GM21717 (cell line): ENCODE results near the gene OCIAD1.
"Not testable (repeated sequence)": the region's sequence is repeated elsewhere in the genome, so short reads cannot be mapped to it uniquely, and the experiment has no call there.

Experiments
- ATAC-seq: cut with Tn5 transposase; IDR thresholded peaks from one replicate; pipeline ENCODE4 v1.9.1; 2021; ENCODE audit warnings: mild to moderate bottlenecking, moderate library complexity; ENCODE audit not compliant: unreplicated experiment

The OCIAD1 gene, protein sequence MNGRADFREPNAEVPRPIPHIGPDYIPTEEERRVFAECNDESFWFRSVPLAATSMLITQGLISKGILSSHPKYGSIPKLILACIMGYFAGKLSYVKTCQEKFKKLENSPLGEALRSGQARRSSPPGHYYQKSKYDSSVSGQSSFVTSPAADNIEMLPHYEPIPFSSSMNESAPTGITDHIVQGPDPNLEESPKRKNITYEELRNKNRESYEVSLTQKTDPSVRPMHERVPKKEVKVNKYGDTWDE

GRCh38 chr4:48830706-48831531 is at the start of gene OCIAD1:
Gene OCIAD1 (plus strand): TSS chr4:48831088. CDS start chr4:48832625, 1,537 bp downstream.
- ATAC-seq: peak; percentile 98

DNA sequence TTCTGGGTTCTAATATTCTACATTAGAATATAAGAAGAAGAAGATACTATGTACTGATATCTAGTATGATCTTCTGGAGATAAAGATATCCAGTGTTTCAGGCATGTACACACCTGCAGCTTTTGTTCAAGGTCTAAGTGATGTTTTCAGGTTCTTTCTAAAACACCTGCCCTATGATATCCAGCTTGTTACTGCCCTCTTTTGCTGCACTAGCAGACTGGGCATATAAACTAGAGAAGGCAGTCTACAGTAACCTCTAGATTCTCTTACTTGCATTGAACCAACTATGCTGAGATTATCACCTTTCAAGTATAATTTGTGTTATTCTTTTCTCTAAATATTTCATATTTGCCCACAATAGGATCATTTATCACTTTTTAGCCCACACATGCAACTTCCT is 48.9 kb upstream of the OCIAD1 start:
- ATAC-seq: no peak

GRCh38 chr4:48785302-48785701 is 45.6 kb upstream of the OCIAD1 start:
- no peak for ATAC-seq

DNA sequence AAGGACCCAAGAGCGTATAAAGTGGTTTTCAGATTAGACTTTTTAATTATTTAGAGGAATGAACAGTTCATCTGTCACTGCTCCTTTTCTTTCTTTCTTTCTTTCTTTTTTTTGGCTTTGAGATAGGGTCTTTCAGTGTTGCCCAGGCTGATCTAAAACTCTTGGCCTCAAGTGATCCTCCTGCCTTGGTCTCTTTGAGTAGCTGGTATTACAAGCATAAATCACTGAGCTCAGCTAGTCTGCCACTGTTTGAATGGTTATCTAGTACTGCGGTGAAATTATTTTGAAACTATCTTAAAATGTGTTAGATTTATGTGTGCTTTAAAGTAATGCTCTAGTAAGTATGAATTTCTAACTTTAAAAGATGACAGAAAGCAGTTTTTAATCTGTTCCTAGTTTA is 44.3 kb upstream of the OCIAD1 start:
- no peak for ATAC-seq

- ATAC-seq: no peak
Measured at GRCh38 chr4:48787056-48787455, 43.8 kb upstream of the OCIAD1 start.

GRCh38 chr4:48790561-48790960 is 40.3 kb upstream of the OCIAD1 start:
- no peak for ATAC-seq

- ATAC-seq: no peak
Measured at GRCh38 chr4:48791313-48791712, 39.6 kb upstream of the OCIAD1 start.

DNA sequence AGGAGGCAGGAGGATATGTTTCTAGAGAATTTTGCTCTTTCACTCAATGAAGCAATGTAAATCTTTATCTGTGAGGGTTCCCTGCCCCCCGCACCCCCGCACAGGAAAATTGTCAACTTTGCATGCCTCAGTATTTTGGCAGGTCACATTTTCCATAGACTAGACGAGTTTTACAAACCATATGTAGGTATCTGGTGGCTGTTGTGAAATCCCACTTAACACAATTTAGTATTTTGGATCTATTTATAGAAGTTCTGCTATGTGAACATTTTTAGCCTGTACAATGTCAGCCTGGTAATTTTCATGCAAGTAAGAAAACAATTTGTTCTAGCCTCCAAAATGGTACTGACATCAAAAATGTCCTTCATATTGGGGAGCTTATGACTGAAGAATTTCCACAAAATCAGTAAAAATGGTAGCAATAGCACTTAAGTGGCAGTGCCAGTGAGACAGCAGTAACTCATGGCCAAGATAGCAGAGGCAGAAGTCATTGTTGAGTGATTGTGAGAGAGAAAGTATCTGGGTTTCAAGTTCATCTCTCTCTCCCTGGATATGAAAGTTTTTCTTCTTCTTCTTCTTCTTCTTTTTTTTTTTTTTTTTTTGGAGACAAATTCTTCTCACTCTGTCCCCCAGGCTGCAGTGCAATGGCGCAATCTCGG is 38.4 kb upstream of the OCIAD1 start:
- no peak for ATAC-seq

DNA sequence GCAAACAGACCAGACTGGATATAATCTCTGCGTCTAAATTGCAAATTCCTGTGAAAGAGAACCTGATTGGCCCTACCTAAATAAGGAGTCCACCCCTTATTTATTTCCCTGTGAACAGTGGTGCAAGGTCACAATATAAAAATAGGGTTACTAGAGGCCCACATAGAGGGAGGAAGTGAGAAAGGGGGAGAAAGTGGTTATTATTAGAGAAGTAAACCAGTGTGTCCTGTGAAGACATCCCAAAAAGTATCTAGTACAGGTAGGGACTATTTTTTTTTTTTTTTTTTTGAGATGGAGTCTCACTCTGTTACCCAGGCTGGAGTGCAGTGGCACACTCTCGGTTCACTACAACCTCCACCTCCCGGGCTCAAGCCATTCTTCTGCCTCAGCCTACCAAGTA is 35.8 kb upstream of the OCIAD1 start:
- no peak for ATAC-seq

- ATAC-seq: no peak
Measured at GRCh38 chr4:48796191-48796926, 34.5 kb upstream of the OCIAD1 start.

- ATAC-seq: no peak
Measured at GRCh38 chr4:48796927-48797679, 33.8 kb upstream of the OCIAD1 start.

DNA sequence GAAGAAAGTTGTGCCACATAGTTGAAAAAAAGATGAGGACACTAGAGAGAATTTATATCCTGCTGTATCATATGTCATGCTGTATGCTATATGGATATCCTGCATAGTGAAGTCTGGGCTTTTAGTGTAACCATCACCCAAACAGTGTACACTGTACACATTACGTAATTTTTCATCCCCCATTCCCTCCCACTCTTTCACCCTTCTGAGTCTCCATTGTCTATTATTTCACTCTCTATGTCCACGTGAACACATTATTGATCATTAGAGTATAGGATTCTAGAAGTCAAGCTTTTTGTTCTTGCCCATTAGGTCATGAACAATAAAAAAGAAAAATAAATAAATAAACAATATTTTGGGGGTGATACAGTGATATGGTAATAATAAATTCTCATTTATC is 32.8 kb upstream of the OCIAD1 start:
- no peak for ATAC-seq

- ATAC-seq: no peak
Measured at GRCh38 chr4:48799157-48799556, 31.7 kb upstream of the OCIAD1 start.

GRCh38 chr4:48800155-48800554 is 30.7 kb upstream of the OCIAD1 start:
- not testable (repeated sequence) for ATAC-seq

GRCh38 chr4:48801016-48801715 is 29.7 kb upstream of the OCIAD1 start:
- ATAC-seq: no peak

GRCh38 chr4:48804584-48805301 is 26.1 kb upstream of the OCIAD1 start:
- no peak for ATAC-seq

DNA sequence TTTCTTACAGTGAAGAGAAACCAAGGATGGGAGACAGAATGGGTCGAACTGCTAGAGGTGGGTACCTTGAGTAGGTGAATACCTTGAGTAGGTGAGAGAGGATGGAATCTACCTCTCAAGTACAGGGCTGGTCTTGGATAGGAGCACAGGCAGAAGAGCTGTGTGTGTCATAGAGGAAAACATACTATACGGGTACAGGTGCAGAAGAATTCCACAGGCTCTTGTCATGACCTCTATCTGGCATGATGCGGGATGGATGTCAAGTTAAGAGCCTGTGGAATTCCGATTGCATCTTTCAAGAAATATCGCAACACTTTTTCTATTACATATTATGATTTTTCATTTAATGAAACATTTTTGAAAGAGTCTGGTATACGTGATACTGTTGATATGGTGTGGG is 18.0 kb upstream of the OCIAD1 start:
- ATAC-seq: no peak

DNA sequence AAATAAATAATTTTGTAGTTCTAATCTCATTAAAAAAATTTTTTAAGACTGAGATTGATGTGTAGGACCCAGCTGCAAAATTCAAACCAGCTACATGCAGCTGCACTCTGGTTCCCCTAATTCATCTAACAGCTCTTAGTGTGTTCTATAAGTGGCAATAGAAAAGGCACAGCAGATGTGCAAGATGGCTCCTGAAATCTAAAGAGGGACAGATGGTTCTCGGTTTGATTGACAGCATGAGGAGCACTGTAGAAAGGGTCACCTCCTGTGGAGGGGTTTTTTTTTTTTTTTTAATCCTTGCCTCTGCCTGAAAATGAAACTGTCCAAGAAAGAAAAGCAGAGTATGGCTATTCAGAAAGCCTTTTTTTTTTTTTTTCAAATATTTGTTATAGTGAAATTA is 16.9 kb upstream of the OCIAD1 start:
- peak; percentile 87 for ATAC-seq

DNA sequence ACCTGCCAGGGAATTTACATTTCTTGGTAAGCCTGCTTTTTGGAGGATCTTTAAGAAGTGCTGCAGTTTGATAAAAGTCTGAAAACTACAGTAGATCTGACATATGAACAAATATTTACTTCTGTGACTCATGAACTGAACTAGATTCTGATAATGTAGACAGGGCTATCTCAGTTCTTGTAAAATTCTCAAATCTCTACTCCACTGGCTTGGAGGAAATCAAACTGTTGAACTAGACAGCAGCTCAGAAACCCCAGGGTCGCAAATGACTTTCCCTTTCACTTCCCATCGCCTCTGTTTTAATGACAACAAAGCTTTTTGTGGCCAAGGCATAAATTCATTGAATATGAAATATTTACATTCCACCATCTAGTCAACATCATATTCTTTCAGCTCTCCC is 15.4 kb upstream of the OCIAD1 start:
- ATAC-seq: no peak
